Effector CD4-positive, alpha-beta T cell (primary cell): ENCODE results near the gene KANK2.
A peak's percentile ranks its signal among the peaks of the same experiment; 100 is the strongest.
"Not testable (repeated sequence)": the region's sequence is repeated elsewhere in the genome, so short reads cannot be mapped to it uniquely, and the experiment has no call there.

ENCODE experiments used
- DNase-seq: peaks from one replicate; pipeline ENCODE4 v3.0.0-alpha.2; 2020

KANK2 gene

GRCh38 chr19:11138601-11139300 lies 58.6 kb downstream of the KANK2 start:
- no peak for DNase-seq

- peak; percentile 42 for DNase-seq
These were observed 59.6 kb downstream of the KANK2 start for GRCh38 chr19:11137542-11138384.

GRCh38 chr19:11136400-11137101 lies 60.8 kb downstream of the KANK2 start:
- no peak for DNase-seq

GRCh38 chr19:11131471-11131870 lies 65.9 kb downstream of the KANK2 start:
- no peak for DNase-seq

- peak; percentile 57 for DNase-seq
These were observed 66.4 kb downstream of the KANK2 start for GRCh38 chr19:11130824-11131455.

- no peak for DNase-seq
These were observed 69.4 kb downstream of the KANK2 start for GRCh38 chr19:11127905-11128304.

- peak; percentile 72 for DNase-seq
These were observed 71.2 kb downstream of the KANK2 start for GRCh38 chr19:11125994-11126685.

- DNase-seq, result not testable (repeated sequence)
These were observed 73.2 kb downstream of the KANK2 start for GRCh38 chr19:11124157-11124556.

- DNase-seq, result no peak
These were observed 74.2 kb downstream of the KANK2 start for GRCh38 chr19:11123114-11123513.

GRCh38 chr19:11121963-11122362 lies 75.4 kb downstream of the KANK2 start:
- DNase-seq, result not testable (repeated sequence)

GRCh38 chr19:11116507-11116906 lies 80.8 kb downstream of the KANK2 start:
- DNase-seq, result no peak

- DNase-seq, result no peak
These were observed 81.4 kb downstream of the KANK2 start for GRCh38 chr19:11115895-11116446.

GRCh38 chr19:11115042-11115441 lies 82.3 kb downstream of the KANK2 start:
- DNase-seq, result no peak
